ENCODE data around the gene PPP1R8. TPM values are rescaled to one million over a fixed set of nuclear protein-coding genes. Genes with fewer than 3 reads are reported as not detected.
A peak's percentile ranks its signal among the peaks of the same experiment; 100 is the strongest.

The PPP1R8 gene
- polyA plus RNA-seq, 1 donor (not counting 4 experiments of a cell fraction or from before 2014, with no cell fraction given) = 56.2 TPM

DNA sequence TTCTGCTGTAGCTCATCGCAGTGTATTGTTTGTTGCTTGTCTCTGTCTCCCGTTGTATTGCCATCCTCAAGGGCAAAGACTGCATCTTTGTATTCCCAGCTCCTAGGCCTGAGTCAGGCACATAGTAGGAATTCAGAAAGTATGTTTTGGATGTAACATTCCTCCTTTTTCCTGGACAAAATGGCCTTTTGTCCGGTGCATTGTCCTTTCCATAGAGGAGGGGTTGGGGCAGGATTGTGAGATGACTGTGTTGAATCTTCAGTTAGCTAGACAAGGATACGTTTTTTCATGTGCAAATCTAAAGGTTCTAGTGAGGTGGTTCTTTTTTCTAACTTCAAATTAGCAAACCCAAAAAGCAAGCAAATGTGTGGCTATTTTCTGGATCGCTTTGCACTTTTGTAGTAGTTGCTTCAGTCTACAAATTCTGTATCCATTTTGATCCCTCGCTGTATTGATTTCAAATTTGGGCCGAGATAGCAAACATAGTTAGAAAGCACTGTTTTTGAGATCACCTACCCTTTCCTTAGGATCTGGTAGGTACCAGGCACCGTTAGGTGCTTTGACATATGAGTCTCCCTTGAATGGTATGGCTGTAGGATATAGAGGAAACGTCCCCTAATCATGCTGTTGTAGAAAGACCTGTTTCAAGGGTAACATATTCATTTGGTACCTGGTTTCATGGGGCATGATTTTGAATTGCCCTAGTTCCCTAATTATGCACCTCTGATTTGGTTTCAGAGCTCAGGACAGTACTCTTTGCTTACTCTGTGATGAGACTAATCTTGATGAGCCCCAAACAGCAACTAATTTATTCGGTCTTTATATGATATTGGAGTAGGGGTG lies 1.2 kb downstream of the PPP1R8 start:
- peaks cover 5 to 10% of the 10 kb centered on the region in 2 experiments for H3K36me3 ChIP-seq (ENCODE audit: control insufficient read depth in 2 of 2, extremely low read depth in 1 of 2, insufficient read depth in 2 of 2, low read length in 2 of 2)
- dilution Hi-C loops (cut with MboI; ENCODE audit: extremely low pct_ligation_motif_present, low sequenced_read_pairs) = no loop called here
- no peaks in the 10 kb centered on the region for H3K9me1 ChIP-seq (ENCODE audit: control insufficient read depth, extremely low read depth, insufficient read depth, low read length)
- H3K4me1 ChIP-seq (ENCODE audit: control insufficient read depth, extremely low read depth, insufficient read depth, low read length) = peaks cover 14% of the 10 kb centered on the region
- peak overlapping the region; percentile 89 for H3K4me2 ChIP-seq (ENCODE audit: control insufficient read depth, extremely low read depth, insufficient read depth, low read depth, low read length)
- DNase-seq (ENCODE audit: low read depth, low spot score) (no peak), FAIRE-seq (no peak)
- no peaks in the 10 kb centered on the region for H3K27me3 ChIP-seq (ENCODE audit: control insufficient read depth, extremely low read depth, insufficient read depth, low read length)
- no peak overlapping the region for H2AFZ ChIP-seq (ENCODE audit: control insufficient read depth, low read length)
- H3K79me2 ChIP-seq (ENCODE audit: control insufficient read depth, insufficient read depth, low read length) = peaks cover 59% of the 10 kb centered on the region
- no peaks in the 10 kb centered on the region for H4K20me1 ChIP-seq (ENCODE audit: control insufficient read depth, extremely low read depth, insufficient read depth, low read length)
- H3K4me3 ChIP-seq (ENCODE audit: control insufficient read depth in 2 of 3, extremely low read depth in 1 of 3, insufficient read depth in 2 of 3, low read depth in 1 of 3, low read length in 3 of 3) = peak overlapping the region; percentile 78 to 94 (median 94)
- no peaks in the 10 kb centered on the region for H3K9me3 ChIP-seq (ENCODE audit: control insufficient read depth, low read depth, low read length)
- peak overlapping the region; percentile 91 for H3K27ac ChIP-seq (ENCODE audit: control insufficient read depth, insufficient read depth, low read length)
- H3K9ac ChIP-seq (ENCODE audit: control insufficient read depth, extremely low read depth, insufficient read depth, low read length) = peak overlapping the region; percentile 98
- no peak for TF ChIP-seq EZH2 (IDR thresholded peaks at IDR 0.05; ENCODE audit: low read length)
- TF ChIP-seq, protein P1, sequence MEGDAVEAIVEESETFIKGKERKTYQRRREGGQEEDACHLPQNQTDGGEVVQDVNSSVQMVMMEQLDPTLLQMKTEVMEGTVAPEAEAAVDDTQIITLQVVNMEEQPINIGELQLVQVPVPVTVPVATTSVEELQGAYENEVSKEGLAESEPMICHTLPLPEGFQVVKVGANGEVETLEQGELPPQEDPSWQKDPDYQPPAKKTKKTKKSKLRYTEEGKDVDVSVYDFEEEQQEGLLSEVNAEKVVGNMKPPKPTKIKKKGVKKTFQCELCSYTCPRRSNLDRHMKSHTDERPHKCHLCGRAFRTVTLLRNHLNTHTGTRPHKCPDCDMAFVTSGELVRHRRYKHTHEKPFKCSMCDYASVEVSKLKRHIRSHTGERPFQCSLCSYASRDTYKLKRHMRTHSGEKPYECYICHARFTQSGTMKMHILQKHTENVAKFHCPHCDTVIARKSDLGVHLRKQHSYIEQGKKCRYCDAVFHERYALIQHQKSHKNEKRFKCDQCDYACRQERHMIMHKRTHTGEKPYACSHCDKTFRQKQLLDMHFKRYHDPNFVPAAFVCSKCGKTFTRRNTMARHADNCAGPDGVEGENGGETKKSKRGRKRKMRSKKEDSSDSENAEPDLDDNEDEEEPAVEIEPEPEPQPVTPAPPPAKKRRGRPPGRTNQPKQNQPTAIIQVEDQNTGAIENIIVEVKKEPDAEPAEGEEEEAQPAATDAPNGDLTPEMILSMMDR (optimal IDR thresholded peaks at IDR 0.05 in 1 of 3, IDR thresholded peaks at IDR 0.05 in 1 of 3, conservative IDR thresholded peaks at IDR 0.05 in 1 of 3; ENCODE audit: extremely low read depth in 1 of 3, insufficient read depth in 2 of 3, low read length in 3 of 3) = no peak

- TF ChIP-seq, protein P1 (optimal IDR thresholded peaks at IDR 0.05 in 1 of 3, IDR thresholded peaks at IDR 0.05 in 1 of 3, conservative IDR thresholded peaks at IDR 0.05 in 1 of 3; ENCODE audit: extremely low read depth in 1 of 3, insufficient read depth in 2 of 3, low read length in 3 of 3) = no peak
- TF ChIP-seq EZH2 (IDR thresholded peaks at IDR 0.05; ENCODE audit: low read length) = no peak
- H3K4me3 ChIP-seq (ENCODE audit: control insufficient read depth in 2 of 3, extremely low read depth in 1 of 3, insufficient read depth in 2 of 3, low read depth in 1 of 3, low read length in 3 of 3) = peak overlapping the region in 1 of 3 experiments; percentile 94
- H3K27ac ChIP-seq (ENCODE audit: control insufficient read depth, insufficient read depth, low read length) = peak overlapping the region; percentile 11
- H3K27me3 ChIP-seq (ENCODE audit: control insufficient read depth, extremely low read depth, insufficient read depth, low read length) = no peaks in the 10 kb centered on the region
- dilution Hi-C loops (cut with MboI; ENCODE audit: extremely low pct_ligation_motif_present, low sequenced_read_pairs) = no loop called here
- peak; percentile 61 for FAIRE-seq
- H3K4me2 ChIP-seq (ENCODE audit: control insufficient read depth, extremely low read depth, insufficient read depth, low read depth, low read length) = peak overlapping the region; percentile 89
- peaks cover 14% of the 10 kb centered on the region for H3K4me1 ChIP-seq (ENCODE audit: control insufficient read depth, extremely low read depth, insufficient read depth, low read length)
- H4K20me1 ChIP-seq (ENCODE audit: control insufficient read depth, extremely low read depth, insufficient read depth, low read length) = no peaks in the 10 kb centered on the region
- peaks cover 5 to 12% of the 10 kb centered on the region in 2 experiments for H3K36me3 ChIP-seq (ENCODE audit: control insufficient read depth in 2 of 2, extremely low read depth in 1 of 2, insufficient read depth in 2 of 2, low read length in 2 of 2)
- no peak overlapping the region for H2AFZ ChIP-seq (ENCODE audit: control insufficient read depth, low read length)
- peaks cover 60% of the 10 kb centered on the region for H3K79me2 ChIP-seq (ENCODE audit: control insufficient read depth, insufficient read depth, low read length)
- no peak overlapping the region for H3K9ac ChIP-seq (ENCODE audit: control insufficient read depth, extremely low read depth, insufficient read depth, low read length)
- no peak for DNase-seq (ENCODE audit: low read depth, low spot score)
- no peaks in the 10 kb centered on the region for H3K9me3 ChIP-seq (ENCODE audit: control insufficient read depth, low read depth, low read length)
- no peaks in the 10 kb centered on the region for H3K9me1 ChIP-seq (ENCODE audit: control insufficient read depth, extremely low read depth, insufficient read depth, low read length)
Measured at GRCh38 chr1:27832762-27833161, 2.2 kb downstream of the PPP1R8 start.
